Measurements from ENCODE around the gene TNNI2.

TNNI2 gene

DNA sequence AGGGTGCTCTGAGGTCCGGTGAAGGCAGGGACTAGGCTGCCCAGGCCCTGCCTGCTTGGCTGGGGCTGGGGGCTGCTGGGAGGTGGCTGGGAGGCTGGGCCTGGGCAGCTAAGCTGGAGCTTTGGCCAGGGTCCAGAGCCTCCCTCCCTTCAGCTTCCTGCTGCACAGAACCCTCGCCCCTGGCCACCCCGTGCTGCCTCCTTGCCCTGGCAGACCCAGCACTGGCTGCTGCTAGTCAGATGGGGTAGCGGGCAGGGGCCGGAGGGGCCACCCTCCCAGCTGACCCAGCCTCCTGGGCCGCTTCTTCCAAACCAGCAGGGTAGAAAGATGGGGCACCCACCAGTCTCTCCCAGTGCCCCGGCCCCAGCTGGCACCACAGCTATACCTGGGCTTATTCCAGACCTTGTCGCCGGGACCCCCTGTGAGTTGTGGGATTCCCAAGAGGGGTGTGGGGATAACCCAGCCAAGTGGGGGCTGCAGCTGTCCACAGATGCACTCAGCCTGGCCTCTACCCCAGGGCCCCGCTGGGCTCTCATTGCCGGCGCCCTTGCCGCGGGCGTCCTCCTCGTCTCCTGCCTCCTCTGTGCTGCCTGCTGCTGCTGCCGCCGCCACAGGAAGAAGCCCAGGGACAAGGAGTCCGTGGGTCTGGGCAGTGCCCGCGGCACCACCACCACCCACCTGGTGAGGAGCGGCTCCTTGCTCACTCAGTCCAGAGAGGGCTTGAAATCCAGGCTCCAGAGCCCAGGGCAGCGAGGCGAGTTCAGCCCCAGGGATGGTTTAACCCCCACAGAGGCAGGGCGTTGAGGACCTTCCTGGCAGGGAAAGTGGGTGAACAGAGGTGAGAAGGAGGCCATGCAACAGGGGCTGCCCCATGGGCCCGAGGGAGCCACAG lies 3.8 kb upstream of the TNNI2 start, which contains the start of gene SYT8:
Gene SYT8, plus strand, starts transcription at position 212 of the 892 bp plus-strand sequence. Its CDS starts 116 bp downstream, at position 328.
- no peak for DNase-seq (ENCODE audit: low read depth)

DNA sequence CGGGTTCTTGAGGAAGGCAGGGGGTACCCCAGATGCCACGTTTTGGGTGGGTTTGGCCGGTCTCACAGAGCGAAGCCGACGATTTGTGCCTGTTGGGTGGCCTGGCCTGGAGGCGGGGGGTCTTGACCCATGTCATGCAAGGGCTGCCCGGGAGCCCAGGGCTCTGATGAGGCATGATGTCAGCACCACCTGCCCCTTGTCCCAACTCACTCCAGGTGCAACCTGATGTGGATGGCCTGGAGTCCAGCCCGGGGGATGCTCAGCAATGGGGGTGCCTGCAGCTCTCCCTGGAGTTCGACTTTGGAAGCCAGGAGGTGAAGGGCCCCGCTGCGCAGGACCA lies 3.1 kb upstream of the TNNI2 start:
- no peak for DNase-seq (ENCODE audit: low read depth)

DNA sequence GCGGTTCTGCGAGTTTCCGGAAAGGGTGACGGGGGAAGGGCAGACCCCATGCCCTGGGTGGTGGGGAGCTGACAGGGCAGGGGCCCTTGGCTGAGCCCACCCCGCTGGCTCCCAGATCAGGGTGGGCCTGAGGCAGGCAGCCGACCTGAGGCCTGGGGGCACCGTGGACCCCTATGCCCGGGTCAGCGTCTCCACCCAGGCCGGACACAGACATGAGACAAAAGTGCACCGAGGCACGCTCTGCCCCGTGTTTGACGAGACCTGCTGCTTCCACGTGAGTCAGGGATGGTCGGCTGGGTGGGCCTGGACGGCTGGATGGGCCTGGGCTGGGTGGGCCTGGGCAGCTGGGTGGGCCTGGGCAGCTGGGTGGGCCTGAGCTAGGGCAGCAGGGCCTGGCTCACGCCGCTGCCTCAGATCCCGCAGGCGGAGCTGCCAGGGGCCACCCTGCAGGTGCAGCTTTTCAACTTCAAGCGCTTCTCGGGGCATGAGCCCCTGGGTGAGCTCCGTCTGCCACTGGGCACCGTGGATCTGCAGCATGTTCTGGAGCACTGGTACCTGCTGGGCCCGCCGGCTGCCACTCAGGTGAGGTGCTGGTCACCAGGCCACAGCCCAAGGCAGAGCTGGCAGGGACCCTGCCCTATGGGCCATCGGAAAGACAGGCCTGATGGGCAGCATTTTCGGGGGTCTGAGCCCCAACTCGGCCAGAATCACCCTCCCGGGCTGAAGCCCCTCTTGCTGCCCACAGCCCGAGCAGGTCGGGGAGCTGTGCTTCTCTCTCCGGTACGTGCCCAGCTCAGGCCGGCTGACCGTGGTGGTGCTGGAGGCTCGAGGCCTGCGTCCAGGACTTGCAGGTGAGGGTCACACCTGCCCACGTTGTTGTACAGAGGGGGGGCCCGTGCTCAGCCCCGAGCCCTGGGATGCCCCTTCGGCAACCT lies 2.5 kb upstream of the TNNI2 start:
- DNase-seq (ENCODE audit: low read depth), result no peak

DNA sequence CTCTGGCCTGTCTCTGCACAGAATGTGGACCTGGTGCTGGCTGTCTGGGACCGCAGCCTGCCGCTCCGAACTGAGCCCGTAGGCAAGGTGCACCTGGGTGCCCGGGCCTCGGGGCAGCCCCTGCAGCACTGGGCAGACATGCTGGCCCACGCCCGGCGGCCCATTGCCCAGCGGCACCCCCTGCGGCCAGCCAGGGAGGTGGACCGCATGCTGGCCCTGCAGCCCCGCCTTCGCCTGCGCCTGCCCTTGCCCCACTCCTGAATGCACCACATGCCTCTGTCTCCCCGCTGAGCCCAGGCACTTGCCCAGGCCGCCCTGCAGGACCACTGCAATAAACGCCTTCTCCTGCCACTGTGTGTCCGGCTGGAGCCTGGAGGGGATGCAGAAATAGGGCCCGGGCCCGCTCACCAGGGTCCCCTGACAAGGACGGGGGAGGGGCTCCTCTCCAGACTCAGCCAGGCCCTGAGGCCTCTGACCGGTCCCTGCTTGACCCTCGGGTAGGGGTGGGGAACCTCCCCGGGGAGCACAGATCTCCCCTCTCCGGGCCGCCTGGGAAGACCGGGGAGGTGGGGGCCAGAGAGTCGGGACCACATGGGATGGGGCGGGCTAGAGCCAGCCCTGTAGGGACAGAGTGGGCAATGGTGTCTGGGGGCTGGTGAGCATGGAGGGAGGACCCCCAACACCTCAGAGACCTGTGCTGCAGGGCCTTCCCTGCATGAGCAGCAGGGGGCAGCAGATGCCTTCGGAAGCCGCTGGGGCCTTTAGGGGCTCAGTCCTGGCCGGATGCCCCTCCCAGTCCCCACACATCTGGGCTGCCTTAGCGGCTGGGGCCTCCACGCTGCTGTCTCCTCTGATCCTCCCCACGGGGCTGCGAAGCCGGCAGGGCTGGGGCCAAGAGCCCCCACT lies 1.4 kb upstream of the TNNI2 start:
- no peak for DNase-seq (ENCODE audit: low read depth)

DNA sequence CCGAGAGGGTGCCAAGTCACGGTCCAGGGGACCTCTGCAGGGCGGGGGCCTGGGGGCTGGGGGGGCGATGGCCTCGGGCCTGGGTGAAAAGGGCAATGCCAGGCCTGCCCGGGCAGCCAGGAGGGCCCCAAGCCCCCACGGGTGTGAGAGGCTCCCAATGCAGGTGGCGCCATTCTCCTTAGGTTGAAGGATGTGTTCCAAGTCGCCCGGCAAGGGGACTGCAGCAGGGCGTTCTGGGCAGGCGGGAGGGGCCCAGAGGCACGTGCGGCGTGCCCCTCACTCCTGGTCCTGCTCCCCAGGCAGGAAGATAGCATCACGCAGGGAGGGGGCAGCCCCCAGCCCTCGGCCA lies 730 bp upstream of the TNNI2 start:
- DNase-seq (ENCODE audit: low read depth), result no peak

DNA sequence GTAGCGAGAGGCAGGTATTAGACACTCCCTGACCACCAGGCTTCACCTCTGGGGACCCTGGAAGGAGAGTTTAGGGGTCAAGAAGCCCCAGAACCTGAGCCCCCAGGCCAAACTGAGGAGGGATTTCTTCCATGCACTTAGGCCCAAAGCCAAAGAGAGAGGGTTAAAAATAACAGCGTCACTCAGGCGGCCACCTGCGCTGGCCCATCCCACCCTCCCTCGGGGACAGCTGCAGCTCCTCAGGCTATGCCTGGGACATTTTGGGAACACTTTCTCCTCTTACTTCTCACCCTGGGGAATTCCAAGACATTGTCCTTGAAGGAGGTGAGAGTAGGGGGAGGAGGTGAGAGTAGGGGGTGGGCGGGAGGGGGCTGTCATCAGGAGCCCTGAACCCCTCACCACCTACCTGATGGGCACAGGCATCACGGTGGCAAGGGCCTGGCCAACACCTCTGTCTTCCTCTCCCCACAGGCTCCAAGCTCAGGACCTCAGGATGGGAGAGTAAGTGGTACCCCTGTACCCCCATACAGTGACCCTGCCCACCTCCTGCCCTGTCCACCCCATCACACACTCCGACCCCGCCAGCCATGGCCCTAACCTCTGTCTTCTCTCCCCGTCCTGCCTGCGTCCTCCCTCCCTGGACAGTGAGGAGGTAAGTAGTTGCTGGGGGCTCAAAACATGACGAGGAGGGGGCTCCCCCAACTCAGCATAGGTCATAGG lies 583 bp downstream of the TNNI2 start:
- no peak for DNase-seq (ENCODE audit: low read depth)

DNA sequence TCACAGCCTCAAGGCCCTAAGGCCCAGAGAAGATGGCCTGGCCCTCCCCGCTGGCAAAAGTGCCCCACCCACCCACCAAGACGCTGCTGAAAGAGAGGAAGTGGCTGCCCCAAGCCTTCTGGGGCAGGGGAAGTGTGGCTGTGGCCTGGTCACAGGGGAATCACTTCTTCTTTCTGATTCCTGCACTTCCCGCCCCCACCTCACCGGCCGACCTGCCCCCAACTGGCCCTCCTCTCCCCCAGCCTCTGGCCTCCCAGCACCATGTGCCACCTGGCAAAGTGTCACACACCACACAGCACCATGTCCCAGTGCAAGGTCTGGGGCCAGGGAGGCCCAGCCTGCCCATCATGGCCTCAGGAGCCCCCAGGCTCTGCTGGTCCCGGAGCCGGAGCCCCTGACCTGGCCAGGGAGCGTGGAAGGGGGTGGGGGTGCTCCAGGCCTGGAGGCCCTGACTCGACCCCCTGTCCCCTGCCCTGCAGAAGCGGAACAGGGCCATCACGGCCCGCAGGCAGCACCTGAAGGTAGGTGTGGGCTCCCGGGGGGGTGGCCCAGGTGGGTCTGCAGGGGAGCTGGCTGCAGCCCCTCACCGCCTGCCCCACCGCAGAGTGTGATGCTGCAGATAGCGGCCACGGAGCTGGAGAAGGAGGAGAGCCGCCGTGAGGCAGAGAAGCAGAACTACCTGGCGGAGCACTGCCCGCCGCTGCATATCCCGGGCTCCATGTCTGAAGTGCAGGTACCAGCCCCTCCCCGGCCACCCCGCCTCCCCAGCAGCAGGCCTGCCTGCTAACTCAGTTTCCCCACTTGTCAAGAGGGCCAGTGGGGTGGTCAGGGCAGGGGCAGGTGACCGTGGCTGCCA lies 1.4 kb downstream of the TNNI2 start:
- no peak for DNase-seq (ENCODE audit: low read depth)

DNA sequence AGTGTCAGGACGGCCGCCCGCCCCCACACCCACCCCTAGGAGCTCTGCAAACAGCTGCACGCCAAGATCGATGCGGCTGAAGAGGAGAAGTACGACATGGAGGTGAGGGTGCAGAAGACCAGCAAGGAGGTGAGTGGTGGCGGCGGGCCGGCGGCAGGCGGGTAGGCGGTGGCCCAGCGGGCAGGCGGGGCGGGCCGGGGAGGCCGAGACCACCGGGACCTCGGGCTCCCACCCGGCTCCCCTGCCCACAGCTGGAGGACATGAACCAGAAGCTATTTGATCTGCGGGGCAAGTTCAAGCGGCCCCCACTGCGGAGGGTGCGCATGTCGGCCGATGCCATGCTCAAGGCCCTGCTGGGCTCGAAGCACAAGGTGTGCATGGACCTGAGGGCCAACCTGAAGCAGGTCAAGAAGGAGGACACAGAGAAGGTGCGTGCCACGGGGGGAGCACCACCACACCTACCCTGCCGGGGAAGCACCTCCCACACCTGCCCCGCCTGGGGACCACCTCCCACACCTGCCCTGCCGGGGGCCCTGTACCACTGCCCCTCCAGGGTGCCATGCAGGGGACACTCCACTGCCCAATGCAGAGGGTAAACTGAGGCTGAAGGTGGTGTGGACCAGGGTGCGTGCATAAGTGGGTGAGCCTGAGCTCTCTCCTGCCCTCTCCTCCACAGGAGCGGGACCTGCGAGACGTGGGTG lies 2.1 kb downstream of the TNNI2 start:
- no peak for DNase-seq (ENCODE audit: low read depth)

DNA sequence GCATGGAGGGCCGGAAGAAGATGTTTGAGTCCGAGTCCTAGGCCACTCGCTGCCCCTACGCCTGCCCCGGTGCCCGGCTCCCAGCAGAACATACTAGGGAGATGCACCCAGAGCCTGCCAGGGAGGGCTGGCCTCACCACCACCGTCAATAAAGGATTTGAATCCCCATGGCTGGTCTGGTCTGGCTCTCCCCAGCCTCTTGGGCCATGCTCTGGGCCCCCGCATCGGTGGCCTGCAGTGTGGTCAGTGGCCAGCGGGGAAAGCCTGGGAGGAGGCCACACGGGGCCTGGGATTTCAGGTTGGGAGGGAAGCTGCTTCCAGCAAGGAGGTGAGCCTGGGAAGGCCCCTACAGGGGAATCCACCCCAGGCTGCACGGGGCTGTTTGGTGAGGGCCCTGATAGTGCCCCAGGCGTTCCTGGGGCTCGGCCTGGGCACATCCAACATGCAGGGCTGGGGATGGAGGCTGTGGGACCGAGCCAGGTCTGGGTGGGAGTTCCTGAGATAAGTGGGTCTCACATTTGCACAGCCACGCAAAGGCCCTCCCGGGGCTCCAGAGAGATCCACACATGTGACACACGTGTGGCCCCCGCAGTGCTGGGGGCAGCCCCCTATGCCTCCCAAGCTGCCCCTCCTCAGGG lies 2.8 kb downstream of the TNNI2 start:
- DNase-seq (ENCODE audit: low read depth), result no peak

DNA sequence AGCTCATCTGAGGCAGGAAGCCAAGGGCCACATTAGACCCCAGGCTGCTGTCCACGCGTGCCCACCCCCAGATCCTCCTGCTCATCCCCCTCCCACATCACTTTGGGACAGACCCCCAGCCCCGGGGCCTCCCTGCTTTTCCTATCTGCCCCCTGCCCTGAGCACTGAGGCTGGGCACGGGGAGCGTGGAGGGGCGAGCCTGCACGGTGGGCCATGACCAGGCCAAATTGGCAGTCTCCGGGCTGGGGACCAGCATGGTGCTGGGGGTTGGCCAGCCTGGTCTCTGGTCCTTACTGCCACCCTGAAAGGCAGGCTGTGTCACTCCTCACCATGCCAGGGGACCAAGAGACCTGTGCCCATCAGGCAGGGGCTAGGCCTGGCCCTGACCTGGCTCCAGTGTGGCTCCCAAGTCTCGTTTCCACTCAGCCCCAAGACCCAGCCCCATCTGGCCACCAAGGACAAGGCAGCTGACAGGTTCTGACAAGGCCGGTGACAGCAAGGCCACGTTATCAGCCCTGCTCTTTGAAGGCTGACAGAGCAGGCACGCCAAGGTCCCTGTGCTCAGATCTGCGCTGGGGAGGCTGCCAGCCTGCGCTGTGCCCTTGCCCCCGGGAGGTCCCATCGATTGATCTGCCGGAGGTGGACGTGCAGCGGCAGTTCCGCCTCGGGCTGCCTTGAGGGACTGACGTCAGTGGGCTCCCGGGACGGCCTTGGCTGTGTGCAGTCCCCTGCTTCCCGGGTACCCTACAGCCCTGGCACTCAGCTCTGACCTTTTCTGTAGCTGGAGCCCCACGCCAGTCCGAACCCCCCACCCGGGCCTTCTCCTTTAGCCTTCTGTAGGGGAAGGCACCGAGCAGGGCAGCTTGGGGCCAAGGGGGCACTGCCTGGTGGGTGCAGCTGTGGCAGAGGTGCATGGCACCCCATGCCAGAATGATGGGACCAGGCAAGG lies 3.6 kb downstream of the TNNI2 start:
- DNase-seq (ENCODE audit: low read depth), result no peak

DNA sequence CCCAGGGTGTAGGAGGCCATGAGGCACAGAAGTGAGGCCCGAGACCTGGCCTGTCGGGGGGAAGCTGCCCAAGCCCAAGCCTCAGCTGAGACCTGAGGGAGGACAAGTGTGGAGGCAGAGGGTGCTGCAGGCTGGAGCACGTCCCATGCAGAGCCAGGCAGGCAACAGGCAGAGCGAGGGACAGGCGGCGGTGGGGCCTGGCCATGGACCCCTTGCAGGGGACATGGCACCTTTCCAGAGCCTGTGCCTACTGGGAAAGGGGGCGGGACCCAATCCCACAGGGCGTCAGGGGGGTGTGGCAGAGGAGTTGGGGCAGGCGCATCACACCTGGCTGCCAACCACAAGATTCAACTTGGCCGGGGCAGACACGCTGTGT lies 4.3 kb downstream of the TNNI2 start:
- no peak for DNase-seq (ENCODE audit: low read depth)

DNA sequence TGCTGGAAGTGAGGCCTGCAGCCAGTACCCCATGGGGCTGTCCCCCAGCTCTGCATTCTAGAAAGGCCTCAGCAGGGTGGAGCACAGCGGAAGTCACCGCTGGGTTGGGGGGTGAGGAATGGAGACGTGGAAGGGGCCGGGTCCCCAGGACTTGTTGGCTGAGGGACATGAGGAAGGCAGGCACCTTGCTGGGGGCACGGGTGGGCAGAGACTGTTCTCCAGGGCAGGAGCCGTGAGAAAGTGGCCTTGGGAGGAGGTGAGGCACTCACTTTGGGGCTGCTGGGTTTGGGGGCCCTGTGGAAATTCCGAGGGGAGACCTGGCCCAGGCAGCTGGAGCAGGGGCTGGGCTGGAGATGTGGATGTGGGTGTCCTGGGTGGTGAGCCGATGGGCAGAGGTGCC lies 5.0 kb downstream of the TNNI2 start:
- no peak for DNase-seq (ENCODE audit: low read depth)

DNA sequence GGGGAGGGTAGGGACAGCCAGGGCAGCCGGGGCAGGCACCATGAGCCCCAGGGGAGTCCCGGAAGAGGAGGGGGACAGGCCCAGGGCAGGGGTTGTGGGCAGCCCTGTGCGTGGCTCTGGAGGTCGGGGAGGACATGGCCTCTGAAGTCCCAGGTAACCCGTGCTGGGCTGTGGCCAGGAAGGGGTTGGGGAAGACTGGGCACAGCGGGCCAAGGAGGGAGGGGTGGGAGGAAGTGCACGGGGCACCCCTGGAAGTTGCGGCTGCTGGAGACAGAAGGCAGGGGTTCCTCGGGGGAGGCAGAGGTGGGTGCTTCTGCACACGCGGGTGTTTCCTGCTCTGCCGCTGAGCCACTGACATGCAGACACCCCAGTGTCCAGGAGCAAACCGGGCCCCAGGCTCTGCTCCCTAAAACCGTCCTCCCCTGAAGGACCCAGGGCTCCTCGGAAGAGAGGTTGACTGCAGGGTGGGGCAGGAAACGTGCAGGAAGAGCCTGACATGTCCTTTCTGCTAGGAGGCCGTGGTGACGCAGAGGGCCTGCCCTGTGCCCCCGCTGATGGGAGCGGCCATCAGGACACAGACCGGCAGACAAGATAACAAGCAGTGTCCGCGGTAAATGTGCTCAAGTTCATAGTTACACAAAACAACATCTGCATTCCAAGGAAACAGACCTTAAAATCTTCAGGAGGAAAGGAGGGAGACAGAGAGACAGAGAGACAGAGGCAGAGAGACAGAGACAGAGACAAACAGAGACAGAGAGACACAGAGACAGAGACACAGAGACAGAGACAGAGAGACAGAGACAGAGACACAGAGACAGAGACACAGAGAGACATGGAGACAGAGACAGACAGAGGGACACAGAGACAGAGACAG lies 5.7 kb downstream of the TNNI2 start:
- DNase-seq (ENCODE audit: low read depth), result no peak

DNA sequence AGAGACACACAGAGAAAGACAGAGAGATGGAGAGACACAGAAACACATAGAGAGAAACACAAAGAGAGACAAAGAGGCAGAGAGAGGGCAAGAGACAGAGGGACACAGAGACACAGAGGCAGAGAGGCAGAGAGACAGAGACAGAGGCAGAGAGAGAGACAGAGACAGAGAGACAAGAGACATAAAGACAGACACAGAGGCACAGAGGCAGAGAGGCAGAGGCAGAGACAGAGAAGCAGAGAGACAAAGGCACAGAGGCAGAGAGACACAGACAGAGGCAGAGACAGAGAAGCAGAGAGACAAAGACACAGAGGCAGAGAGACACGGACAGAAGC lies 6.3 kb downstream of the TNNI2 start:
- DNase-seq (ENCODE audit: low read depth), result no peak

DNA sequence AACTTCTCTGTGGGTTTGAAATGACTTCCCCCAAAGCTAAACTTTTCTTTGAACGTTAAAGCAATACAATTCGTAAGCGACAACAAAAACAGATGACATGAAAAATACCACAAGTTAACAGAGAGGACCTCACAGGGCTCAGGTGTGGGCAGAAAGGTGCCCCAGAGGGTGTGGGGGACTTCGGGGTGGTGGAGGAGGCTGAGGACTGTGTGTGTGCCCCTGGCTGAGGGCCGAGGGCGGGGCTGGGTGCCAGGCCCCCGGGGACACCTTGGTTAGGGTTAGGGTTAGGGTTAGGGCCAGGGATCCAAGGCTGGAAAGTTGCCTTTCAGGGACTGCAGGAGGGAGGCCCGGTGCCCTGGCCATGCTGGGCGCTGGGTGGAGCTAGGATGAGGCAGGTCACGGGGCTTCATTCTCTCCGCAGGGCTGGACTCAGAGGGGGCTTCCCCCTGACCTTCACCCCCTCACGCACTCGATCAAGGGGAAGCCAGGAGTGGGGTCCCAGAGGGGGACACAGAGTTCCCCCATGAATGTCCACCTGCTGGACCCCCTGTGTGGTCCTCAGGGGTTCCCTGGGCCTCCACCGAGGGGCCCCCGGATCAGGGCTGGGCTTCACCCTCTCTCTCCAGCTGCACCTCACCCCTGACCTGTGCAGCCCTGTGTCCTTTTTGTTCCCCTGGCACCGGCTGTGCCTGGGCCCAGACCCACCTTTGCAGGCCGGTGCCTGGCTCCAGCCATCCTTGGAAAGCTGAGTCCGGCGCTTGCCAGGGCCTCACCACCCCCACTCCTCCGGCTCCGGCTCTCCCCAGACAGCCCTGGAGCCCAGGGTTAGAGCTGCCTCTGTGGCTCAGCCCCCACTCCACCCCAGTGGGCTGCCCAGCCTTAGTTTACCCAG lies 7.0 kb downstream of the TNNI2 start:
- DNase-seq (ENCODE audit: low read depth), result no peak

DNA sequence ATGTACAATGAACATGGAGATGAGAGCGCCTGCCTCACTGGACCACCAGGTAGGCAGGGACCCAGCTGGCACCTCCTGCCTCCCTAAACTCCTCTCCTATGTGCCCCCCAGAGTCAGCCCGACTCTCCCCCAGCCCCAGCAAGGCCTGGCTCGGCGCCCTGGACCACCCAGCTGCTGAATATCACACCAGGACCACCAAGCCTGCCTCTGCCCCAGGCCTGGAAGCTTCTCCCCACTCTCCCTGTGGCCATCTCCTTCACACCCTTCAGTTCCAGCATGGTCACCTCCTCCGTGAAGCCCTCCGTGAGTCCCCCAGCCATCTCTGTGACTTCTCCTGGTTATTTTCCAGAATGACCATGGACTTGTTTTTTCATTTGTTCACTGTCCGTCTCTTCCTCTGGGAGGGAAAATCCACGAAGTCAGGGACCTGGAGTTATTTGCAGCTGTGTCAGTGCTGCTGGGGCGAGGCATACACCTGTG lies 7.7 kb downstream of the TNNI2 start:
- no peak for DNase-seq (ENCODE audit: low read depth)

Data from GM04504 (cell line).